Heart left ventricle (tissue), 16 donors: ENCODE measurements around the gene CCM2. TPM values are rescaled to one million over a fixed set of nuclear protein-coding genes. Genes with fewer than 3 reads are reported as not detected.
A peak's percentile ranks its signal among the peaks of the same experiment; 100 is the strongest.

Source experiments
- ATAC-seq, 4 donors: fragments of 200-7000 bp; cut with Tn5 transposase; one replicate each; pipeline ENCODE4 v1.9.1; 2020 to 2022; ENCODE audit warnings: moderate library complexity in 4 of 4, mild to moderate bottlenecking in 3 of 4, moderate number of reproducible peaks in 1 of 4
- DNase-seq, 5 donors: peaks; one replicate each; pipeline ENCODE4 v3.0.0-alpha.2; 2020
- H3K27ac ChIP-seq, 12 donors: fragments of 200-600 bp; sonication (generic) in 4 of 12; one replicate each; pipeline versions ENCODE4 v1.5.0 to v1.8.0; 2016 to 2022; ENCODE audit warnings: mild to moderate bottlenecking in 2 of 12
- H3K27me3 ChIP-seq, 9 donors: fragments of 200-600 bp; sonication (generic) in 2 of 9; one replicate each; pipeline versions ENCODE4 v1.5.1 to v1.8.0; 2016 to 2022; ENCODE audit warnings: mild to moderate bottlenecking in 3 of 9
- H3K36me3 ChIP-seq, 9 donors: fragments of 200-600 bp; sonication (generic) in 2 of 9; one replicate each; pipeline versions ENCODE4 v1.5.0 to v1.8.0; 2018 to 2022; ENCODE audit warnings: mild to moderate bottlenecking in 2 of 9
- H3K4me1 ChIP-seq, 12 donors: fragments of 200-600 bp; sonication (generic) in 4 of 12; one replicate each; pipeline versions ENCODE4 v1.5.0 to v1.8.0; 2016 to 2022; ENCODE audit warnings: mild to moderate bottlenecking in 3 of 12
- H3K4me3 ChIP-seq, 12 donors: fragments of 200-600 bp; sonication (generic) in 4 of 12; one replicate each; pipeline versions ENCODE4 v1.5.0 to v1.8.0; 2017 to 2022; ENCODE audit warnings: mild to moderate bottlenecking in 9 of 12, moderate library complexity in 4 of 12
- H3K9me3 ChIP-seq, 12 donors: fragments of 200-600 bp; sonication (generic) in 4 of 12; one replicate each; pipeline versions ENCODE4 v1.5.0 to v1.8.0; 2016 to 2022; ENCODE audit warnings: mild to moderate bottlenecking in 1 of 12
- POLR2A ChIP-seq, 2 donors: fragments of 450-650 bp; IDR thresholded peaks; one replicate each; pipeline ENCODE4 v1.6.1; 2017; ENCODE audit warnings: antibody characterized with exemption in 2 of 2, mild to moderate bottlenecking in 2 of 2, moderate library complexity in 2 of 2
- WGBS, 4 donors: extraction: QIAGEN DNeasy Blood & Tissue Kit in 2 of 4; methylation state at CpG; one replicate each; pipeline versions ENCODE4 v1.1.5 to v1.1.7; 2013 to 2018; 5-methylcytosine and 5-hydroxymethylcytosine counted together
- intact Hi-C, 10 donors: fragments of 100-400 bp; cut with DNase I; formaldehyde crosslinking; loops; one replicate each; pipeline versions ENCODE4 v1.11.1 to v1.14.2; 2022
- polyA plus RNA-seq, 2 donors: library from polyadenylated mRNA; stranded (reverse); fragments of 200-250 nt; gene quantifications; one replicate each; pipeline ENCODE4 v1.2.3, GENCODE V29; 2013
- total RNA-seq, 9 donors: library from RNA; depleted of rRNA in 2 of 9; stranded (reverse); fragments of >200 nt in 2 of 9; fragmentation: NEBNext Ultra II Directional in 3 of 9; extraction: Animal tissue kit (Norgen Biotek cat#: 25700) in 3 of 9; gene quantifications; one replicate each; pipeline versions ENCODE4 v1.1.0 to v1.2.4, GENCODE V29; 2016 to 2023
- TF ChIP-seq, protein P1 (sequence below), 12 donors: fragments of 200-600 bp; sonication (generic) in 4 of 12; IDR thresholded peaks; one replicate each; pipeline versions ENCODE4 v1.5.0 to v1.8.0; 2018 to 2022; ENCODE audit warnings: antibody characterized with exemption in 12 of 12, mild to moderate bottlenecking in 5 of 12
- donor health status: ischemic (EF 13 %, LVEDD 7.1; RV severe dilation, severe dysfunction).
- donor health status: healthy with polysubstance abuse.
- donor health status: DM: no; HTN: yes; CAD: no.
- donor health status: DM: no; HTN: no; CAD: no.
- donor health status: ischemic (EF 25% LVEDD 6.9; RV normal size, moderate dysfunction).
- donor health status: ischemic (EF 25% LVEDD 5.7; RV mildly dilated, moderate dysfunction).
- donor health status: healthy.
- donor health status: DM: yes; HTN: yes; CAD: no.
- donor health status: ischemic (EF 35%, LVEDD 5.7; RV mildly dilated, moderate dysfunction).
- donor health status: nonischemic (EF 11% LVEDD 7.7; RV severe dilation, severe dysfunction).
- donor health status: DM: yes; HTN: yes; CAD: no.
- donor health status: PGD.
- donor health status: ischemic (EF 29% LVEDD 5.4; RV normal size, mild dysfunction).
- donor health status: nonischemic (EF 23%, LVEDD 6.1; RV moderate dilation, normal function).

Gene CCM2
- total and polyA plus RNA-seq, 11 donors = 24.7 to 68.2 (median 35.3) TPM

DNA sequence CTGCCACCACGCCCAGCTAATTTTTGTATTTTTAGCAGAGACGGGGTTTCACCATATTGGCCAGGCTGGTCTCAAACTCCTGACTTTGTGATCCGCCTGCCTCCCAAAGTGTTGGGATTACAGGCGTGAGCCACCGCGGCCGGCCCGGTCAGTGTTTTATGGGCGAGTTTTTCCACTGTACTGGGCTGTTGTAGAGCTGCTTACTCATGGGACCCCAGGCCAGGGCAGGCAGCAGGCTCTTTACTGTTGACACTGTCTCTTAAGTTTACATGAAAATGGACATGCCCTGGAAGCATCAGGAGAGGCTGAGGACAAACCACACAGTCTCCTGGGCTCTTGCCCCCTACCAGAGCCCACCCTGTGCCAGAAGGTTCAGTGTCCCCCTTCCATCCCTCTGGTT lies 77.6 kb downstream of the CCM2 start:
- WGBS, 4 donors = 84 to 93% (median 88%) methylated on average over 9 of the region's 9 CpGs
- DNase-seq (no peak), ATAC-seq (no peak)
- Histone ChIP-seq H3K27me3 (no peaks in the 10 kb centered on the region), H3K4me1 (peaks cover 0 to 12% (median 0%) of the 10 kb centered on the region in 12 donors), H3K36me3 (peaks cover 0 to 54% (median 49%) of the 10 kb centered on the region in 9 donors), H3K9me3 (no peaks in the 10 kb centered on the region), H3K27ac (no peak overlapping the region), H3K4me3 (no peak overlapping the region)
- no peak for TF ChIP-seq POLR2A (IDR thresholded peaks at IDR 0.05)
- TF ChIP-seq, protein P1, sequence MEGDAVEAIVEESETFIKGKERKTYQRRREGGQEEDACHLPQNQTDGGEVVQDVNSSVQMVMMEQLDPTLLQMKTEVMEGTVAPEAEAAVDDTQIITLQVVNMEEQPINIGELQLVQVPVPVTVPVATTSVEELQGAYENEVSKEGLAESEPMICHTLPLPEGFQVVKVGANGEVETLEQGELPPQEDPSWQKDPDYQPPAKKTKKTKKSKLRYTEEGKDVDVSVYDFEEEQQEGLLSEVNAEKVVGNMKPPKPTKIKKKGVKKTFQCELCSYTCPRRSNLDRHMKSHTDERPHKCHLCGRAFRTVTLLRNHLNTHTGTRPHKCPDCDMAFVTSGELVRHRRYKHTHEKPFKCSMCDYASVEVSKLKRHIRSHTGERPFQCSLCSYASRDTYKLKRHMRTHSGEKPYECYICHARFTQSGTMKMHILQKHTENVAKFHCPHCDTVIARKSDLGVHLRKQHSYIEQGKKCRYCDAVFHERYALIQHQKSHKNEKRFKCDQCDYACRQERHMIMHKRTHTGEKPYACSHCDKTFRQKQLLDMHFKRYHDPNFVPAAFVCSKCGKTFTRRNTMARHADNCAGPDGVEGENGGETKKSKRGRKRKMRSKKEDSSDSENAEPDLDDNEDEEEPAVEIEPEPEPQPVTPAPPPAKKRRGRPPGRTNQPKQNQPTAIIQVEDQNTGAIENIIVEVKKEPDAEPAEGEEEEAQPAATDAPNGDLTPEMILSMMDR (IDR thresholded peaks at IDR 0.05) = no peak
- intact Hi-C loops = no loop called here

DNA sequence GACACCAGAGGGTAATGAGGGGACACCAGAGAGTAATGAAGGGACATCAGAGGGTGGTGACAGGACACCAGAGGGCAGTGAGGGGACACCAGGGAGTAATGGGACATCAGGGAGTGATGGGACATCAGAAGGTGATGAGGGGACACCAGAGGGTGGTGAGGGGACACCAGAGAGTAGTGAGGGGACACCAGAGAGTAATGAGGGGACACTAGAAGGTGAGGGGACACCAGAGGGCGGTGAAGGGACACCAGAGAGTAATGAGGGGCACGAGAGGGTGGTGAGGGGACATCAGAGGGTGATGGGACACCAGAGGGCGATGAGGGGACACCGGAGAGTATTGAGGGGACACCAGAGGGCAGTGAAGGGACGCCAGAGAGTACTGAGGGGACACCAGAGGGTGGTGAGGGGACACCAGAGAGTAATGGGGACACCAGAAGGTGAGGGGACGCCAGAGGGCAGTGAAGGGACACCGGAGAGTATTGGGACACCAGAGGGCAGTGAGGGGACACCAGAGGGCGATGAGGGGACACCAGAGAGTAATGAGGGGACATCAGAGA lies 78.2 kb downstream of the CCM2 start:
- intact Hi-C loops = no loop called here
- DNase-seq = peak in 1 of 5 donors; percentile 15
- TF ChIP-seq, protein P1 (IDR thresholded peaks at IDR 0.05) = no peak
- TF ChIP-seq POLR2A (IDR thresholded peaks at IDR 0.05) = no peak
- H3K27me3 ChIP-seq = no peaks in the 10 kb centered on the region
- peaks cover 0 to 48% (median 43%) of the 10 kb centered on the region in 9 donors for H3K36me3 ChIP-seq
- ATAC-seq = no peak
- H3K4me3 ChIP-seq = no peak overlapping the region
- H3K9me3 ChIP-seq = no peaks in the 10 kb centered on the region
- WGBS, 4 donors = 82 to 86% (median 84%) methylated on average over 8 of the region's 8 CpGs
- no peak overlapping the region for H3K27ac ChIP-seq
- H3K4me1 ChIP-seq = peaks cover 0 to 16% (median 0%) of the 10 kb centered on the region in 12 donors

DNA sequence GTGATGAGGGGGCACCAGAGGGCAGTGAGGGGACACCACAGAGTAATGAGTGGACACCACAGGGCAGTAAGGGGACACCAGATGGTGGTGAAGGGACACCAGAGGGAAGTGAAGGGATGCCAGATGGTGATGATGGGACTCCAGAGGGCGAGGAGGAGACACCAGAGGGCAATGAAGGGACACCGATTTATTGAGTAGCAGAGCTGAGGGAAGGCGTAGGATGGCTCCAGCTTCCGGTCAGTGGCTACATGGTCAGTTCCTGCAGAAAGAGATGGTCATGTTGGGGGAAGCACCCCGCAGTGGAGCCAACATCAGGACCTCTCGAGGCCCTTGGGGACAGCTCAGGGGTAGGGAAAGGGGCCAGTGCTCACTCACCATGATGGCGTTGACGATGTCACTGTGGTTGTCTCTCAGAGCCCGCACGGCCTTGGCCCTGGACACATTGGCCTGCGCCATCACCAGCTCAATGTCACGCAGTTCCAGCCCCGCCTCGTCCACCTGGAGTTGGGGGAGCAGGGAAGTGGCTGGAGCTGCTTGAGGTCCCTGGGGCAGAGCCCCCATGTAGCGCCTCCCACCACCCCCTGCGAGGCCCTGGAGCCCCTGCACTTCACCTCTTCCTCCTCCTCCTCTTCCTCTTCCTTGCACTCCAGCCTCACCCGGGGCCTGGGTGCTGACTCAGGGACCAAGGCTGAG lies 80.4 kb downstream of the CCM2 start:
- 91 to 95% (median 92%) methylated on average over 13 to 17 of the region's 17 CpGs for WGBS, 4 donors
- no peaks in the 10 kb centered on the region for H3K9me3 ChIP-seq
- intact Hi-C loops = no loop called here
- H3K27me3 ChIP-seq = no peaks in the 10 kb centered on the region
- ATAC-seq = peak in 2 of 4 donors; percentile 7 to 10
- no peak overlapping the region for H3K27ac ChIP-seq
- H3K4me1 ChIP-seq = peaks cover 0 to 9% (median 0%) of the 10 kb centered on the region in 12 donors
- no peak overlapping the region for H3K4me3 ChIP-seq
- H3K36me3 ChIP-seq = peaks cover 0 to 26% (median 21%) of the 10 kb centered on the region in 9 donors
- TF ChIP-seq, protein P1 (IDR thresholded peaks at IDR 0.05) = no peak
- TF ChIP-seq POLR2A (IDR thresholded peaks at IDR 0.05) = no peak
- no peak for DNase-seq

DNA sequence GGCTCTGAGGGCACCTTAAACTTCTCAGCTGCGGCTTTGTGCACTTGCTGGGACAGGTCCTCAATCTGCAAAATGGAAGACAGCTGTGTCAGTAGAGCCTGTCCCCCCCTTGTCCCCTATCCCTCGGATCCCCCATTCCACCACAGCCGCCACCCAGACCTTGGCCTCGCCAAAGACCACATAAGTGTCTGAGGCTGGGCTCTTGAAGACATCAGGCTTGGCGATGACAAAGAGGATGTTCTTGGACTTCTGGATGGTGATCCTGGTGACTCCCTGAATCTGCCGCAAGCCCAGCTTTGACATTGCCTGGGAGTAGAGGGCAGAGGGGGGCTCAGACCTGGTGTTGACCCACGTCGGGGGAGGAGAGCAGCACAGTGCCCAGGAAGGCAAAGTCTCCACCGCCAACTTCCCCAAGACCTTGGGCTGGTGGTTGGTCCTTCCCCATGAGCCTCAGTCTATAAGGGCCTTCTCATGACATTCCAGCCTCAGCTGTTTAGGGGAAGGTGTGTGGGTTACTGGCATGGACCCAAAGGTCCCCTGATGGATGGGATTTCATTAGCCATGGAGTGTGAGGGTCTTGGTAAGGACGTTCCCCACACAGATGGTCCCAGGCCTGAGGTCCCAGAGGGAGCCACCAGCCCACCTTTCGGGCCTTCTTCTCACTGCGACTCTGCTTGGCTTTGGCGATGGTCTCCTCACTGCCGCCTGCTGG lies 81.1 kb downstream of the CCM2 start:
- DNase-seq = no peak
- H3K27me3 ChIP-seq = no peaks in the 10 kb centered on the region
- ATAC-seq = no peak

More for the DNA sequence above, 81.1 kb downstream of the CCM2 start:
- H3K27ac ChIP-seq = no peak overlapping the region
- intact Hi-C loops = no loop called here
- H3K4me1 ChIP-seq = peaks cover 0 to 9% (median 0%) of the 10 kb centered on the region in 12 donors
- TF ChIP-seq POLR2A (IDR thresholded peaks at IDR 0.05) = no peak
- TF ChIP-seq, protein P1 (IDR thresholded peaks at IDR 0.05) = no peak
- WGBS, 4 donors = 87 to 96% (median 93%) methylated on average over 11 to 14 of the region's 14 CpGs
- H3K9me3 ChIP-seq = no peaks in the 10 kb centered on the region
- H3K36me3 ChIP-seq = peaks cover 0 to 19% (median 16%) of the 10 kb centered on the region in 9 donors
- H3K4me3 ChIP-seq = no peak overlapping the region
